Central memory CD8-positive, alpha-beta T cell (primary cell): ENCODE data around the gene WDR43.

Source experiments
- ATAC-seq: fragments of 150-1000 bp; cut with Tn5 transposase; replicated peaks from 2 replicates; pipeline ENCODE4 v1.10.0; 2022; ENCODE audit warnings: mild to moderate bottlenecking, moderate FRiP score, moderate number of reproducible peaks; ENCODE audit not compliant: poor library complexity, severe bottlenecking; ENCODE audit errors: extremely low read depth
- DNase-seq, 2 donors: peaks; one replicate each; pipeline ENCODE4 v3.0.0; 2021; ENCODE audit warnings: low spot score in 2 of 2
- H3K27ac Mint-ChIP-seq: one replicate; pipeline ENCODE4 v1.8.0; 2022; ENCODE audit warnings: low read depth, mild to moderate bottlenecking, moderate library complexity, mixed read lengths
- H3K27me3 Mint-ChIP-seq: one replicate; pipeline ENCODE4 v1.8.0; 2022; ENCODE audit warnings: mixed read lengths
- H3K36me3 Mint-ChIP-seq: one replicate; pipeline ENCODE4 v1.8.0; 2022; ENCODE audit warnings: mild to moderate bottlenecking, moderate library complexity, mixed read lengths; ENCODE audit not compliant: insufficient read depth
- H3K4me1 Mint-ChIP-seq: one replicate; pipeline ENCODE4 v1.8.0; 2022; ENCODE audit warnings: mixed read lengths
- H3K4me3 Mint-ChIP-seq: one replicate; pipeline ENCODE4 v1.8.0; 2022; ENCODE audit warnings: mild to moderate bottlenecking, moderate library complexity, mixed read lengths
- H3K9me3 Mint-ChIP-seq: one replicate; pipeline ENCODE4 v1.8.0; 2022; ENCODE audit warnings: mixed read lengths

The WDR43 gene

DNA sequence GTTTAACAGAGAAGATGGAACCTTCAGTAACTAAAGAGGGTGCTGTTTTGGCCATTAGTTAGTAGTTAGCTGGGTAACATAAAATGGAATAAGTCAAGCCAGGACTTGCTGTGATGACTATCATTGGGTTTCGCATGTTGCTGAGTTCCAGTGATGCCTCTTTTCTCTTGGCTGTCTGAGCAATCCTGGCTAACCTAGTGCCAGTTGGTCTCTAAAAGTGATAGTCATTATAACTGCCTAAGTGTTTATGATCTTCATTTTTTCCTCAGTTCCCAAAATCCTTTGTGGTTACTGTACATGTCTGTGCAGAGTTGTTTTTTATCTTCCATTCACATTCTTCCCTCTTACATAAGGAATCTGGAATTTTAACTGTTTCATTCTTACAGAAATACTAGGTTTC is 33.4 kb downstream of the WDR43 start:
- DNase-seq, result no peak
- H3K4me3 Mint-ChIP-seq, result no peak overlapping the region
- H3K9me3 Mint-ChIP-seq, result no peaks in the 10 kb centered on the region
- H3K27me3 Mint-ChIP-seq, result no peaks in the 10 kb centered on the region
- peaks cover 13% of the 10 kb centered on the region for H3K4me1 Mint-ChIP-seq
- H3K36me3 Mint-ChIP-seq, result peaks cover 79% of the 10 kb centered on the region
- ATAC-seq, result no peak
- H3K27ac Mint-ChIP-seq, result no peak overlapping the region

DNA sequence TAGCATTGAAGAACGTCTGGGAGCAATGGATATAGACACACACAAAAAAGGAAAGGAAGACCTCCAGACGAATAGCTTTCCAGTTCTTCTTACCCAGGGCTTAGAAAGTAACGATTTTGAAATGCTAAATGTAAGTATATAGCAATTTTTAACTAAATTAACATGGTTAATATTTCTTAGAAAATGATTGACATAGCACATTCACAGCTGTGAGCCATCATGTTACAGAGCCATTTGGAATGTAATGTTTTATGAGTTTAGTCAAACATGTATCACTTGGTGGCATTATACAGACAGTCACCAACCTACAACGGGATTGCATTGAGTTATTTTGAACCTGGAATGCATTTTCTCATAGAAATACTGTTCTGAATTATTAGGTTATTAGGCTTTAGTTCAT is 35.1 kb downstream of the WDR43 start:
- no peak for ATAC-seq
- H3K27ac Mint-ChIP-seq, result no peak overlapping the region
- peaks cover 71% of the 10 kb centered on the region for H3K36me3 Mint-ChIP-seq

DNA sequence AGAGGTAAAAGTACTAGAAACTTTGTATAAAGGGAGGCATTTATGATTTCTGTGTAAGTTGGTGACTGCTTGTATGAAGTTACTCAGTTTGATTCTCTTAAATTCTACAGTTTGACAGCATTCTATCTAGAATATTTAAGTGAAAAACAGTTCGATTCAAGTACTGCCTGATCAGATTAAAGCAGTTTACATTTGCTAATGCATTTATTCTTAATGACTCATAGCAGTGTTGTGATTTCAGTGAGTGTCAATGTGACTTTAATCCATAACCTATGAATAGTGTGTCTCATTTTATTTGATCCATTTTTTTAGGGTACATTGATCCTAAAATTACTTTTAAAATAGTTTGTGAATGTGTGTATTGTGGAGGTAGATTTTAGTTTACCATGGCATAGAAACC is 35.7 kb downstream of the WDR43 start:
- Mint-ChIP-seq H3K36me3 (peaks cover 71% of the 10 kb centered on the region), H3K4me3 (no peak overlapping the region), H3K9me3 (no peaks in the 10 kb centered on the region), H3K27me3 (no peaks in the 10 kb centered on the region), H3K27ac (no peak overlapping the region), H3K4me1 (peaks cover 5% of the 10 kb centered on the region)
- ATAC-seq, result no peak
- DNase-seq, result no peak

More for the DNA sequence above, 35.1 kb downstream of the WDR43 start:
- H3K9me3 Mint-ChIP-seq, result no peaks in the 10 kb centered on the region
- DNase-seq, result no peak
- H3K27me3 Mint-ChIP-seq, result no peaks in the 10 kb centered on the region
- H3K4me3 Mint-ChIP-seq, result no peak overlapping the region
- peaks cover 5% of the 10 kb centered on the region for H3K4me1 Mint-ChIP-seq

DNA sequence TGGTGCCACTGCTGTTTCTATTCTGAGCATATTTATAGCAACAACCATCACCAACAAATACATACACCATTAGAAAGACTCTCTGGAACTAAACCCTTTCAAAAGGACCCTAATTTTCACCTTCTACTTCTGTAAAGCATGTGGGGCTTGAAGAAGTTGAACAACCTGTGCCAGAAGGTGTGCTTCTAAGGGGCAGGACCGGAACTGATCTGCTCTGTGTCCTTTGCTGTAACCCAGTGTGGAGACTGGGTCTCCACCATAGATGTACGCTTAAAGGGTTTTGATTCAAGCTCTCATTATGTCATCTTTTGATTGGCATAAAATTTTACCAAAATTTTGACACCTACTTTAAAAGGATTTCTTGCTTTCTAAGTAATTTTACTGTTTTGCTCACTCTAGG is 40.3 kb downstream of the WDR43 start:
- no peak overlapping the region for H3K4me3 Mint-ChIP-seq
- H3K27me3 Mint-ChIP-seq, result no peaks in the 10 kb centered on the region
- peaks cover 55% of the 10 kb centered on the region for H3K36me3 Mint-ChIP-seq
- H3K4me1 Mint-ChIP-seq, result no peaks in the 10 kb centered on the region
- H3K9me3 Mint-ChIP-seq, result no peaks in the 10 kb centered on the region
- H3K27ac Mint-ChIP-seq, result no peak overlapping the region
- DNase-seq (no peak), ATAC-seq (no peak)

DNA sequence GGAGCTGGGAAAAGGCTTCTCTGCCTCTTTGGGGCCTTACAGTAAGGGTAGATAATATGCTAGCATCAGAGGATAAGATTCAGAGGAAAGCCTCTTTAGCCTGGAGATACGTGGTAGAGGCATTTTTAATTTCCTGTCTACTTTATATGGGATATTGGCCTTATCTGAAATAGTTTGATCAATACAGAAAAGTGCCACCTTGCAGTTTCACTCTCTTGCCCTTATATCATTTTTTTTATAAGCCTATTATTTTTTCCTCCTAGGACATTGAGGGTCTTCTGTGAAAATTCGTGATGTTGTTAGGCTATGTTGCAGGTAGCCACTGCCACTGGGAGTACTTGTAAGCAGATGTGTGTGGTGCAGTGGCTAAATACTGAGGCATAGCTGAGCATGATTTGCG is 46.5 kb downstream of the WDR43 start:
- peaks cover 60% of the 10 kb centered on the region for H3K36me3 Mint-ChIP-seq

DNA sequence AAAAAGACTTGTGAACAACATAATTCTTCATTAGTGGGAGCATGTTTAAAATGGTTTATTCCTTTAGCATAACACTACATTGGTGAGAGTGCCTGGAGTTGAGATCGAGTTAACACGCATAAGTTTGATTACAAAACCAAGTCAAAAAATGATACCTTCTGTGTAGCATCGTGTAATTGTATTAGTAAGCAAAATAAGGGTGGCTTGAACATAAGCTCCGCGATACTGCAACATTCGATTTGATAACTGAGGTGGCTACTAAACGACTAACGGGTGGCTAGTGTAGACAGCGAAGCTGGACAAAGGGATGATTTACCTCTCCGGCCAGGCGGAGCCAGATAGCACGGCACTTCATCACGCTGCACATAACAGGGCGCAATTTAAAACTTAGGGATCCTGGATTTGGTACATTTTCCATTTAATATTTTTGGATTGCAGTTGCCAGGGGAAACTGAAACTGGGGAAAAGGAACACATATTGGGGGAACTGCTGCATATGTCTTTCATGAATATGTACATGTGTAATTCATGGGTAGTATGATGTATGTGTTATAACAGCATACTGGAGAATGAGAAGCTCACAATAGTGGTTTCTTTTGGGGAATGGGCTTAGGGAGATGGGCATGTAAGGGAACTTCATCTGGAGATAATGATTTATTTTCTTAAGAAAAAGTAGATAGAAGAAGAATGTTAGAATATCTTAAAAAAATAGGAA is 50.2 kb downstream of the WDR43 start:
- Mint-ChIP-seq H3K4me1 (no peaks in the 10 kb centered on the region), H3K36me3 (peaks cover 52% of the 10 kb centered on the region), H3K27me3 (no peaks in the 10 kb centered on the region), H3K27ac (peak overlapping the region; percentile 26), H3K9me3 (no peaks in the 10 kb centered on the region), H3K4me3 (no peak overlapping the region)
- no peak for ATAC-seq
- no peak for DNase-seq

More for the DNA sequence above, 46.5 kb downstream of the WDR43 start:
- no peak for ATAC-seq
- no peak for DNase-seq
- Mint-ChIP-seq H3K4me3 (no peak overlapping the region), H3K27me3 (no peaks in the 10 kb centered on the region), H3K27ac (no peak overlapping the region), H3K4me1 (no peaks in the 10 kb centered on the region), H3K9me3 (no peaks in the 10 kb centered on the region)

DNA sequence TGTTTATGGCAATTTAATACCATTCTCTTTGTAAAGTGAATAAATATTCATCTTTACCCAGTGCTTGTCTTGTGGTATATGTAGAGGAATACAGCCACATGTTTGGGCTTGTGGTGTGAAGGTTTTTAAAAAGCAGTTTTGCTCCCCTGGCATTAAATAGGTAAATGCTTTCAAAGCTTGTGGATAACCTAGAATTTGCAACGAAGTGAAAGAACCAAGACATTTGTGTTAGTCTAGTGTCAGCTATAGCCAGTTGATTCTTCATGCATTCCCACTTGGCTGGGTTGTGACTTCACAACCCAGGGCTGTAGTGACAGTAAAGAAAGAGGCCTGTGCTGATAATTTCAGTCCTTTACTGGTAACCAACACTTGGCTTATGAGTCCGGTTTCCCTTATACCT is 53.7 kb downstream of the WDR43 start:
- no peaks in the 10 kb centered on the region for H3K4me1 Mint-ChIP-seq
- H3K27me3 Mint-ChIP-seq, result no peaks in the 10 kb centered on the region
- ATAC-seq (no peak), DNase-seq (no peak)
- H3K36me3 Mint-ChIP-seq, result peaks cover 31% of the 10 kb centered on the region
- no peak overlapping the region for H3K27ac Mint-ChIP-seq
- H3K4me3 Mint-ChIP-seq, result no peak overlapping the region
- H3K9me3 Mint-ChIP-seq, result no peaks in the 10 kb centered on the region

DNA sequence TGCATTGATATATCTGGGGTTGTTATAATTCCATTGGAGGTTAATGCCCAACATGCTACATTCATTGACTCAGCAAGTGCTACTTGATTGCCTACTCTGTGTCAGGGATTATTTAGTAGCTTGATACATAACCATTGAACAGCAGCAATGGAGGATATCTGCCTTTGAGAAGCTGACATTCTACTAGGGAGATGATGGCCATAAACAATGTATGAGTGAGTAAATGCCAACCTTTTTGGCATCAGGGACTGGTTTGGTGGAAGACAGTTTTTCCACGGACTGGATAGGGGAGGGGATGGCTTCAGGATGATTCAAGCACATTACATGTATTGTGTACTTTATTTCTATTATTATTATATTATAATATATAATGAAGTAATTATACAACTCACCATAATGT is 54.7 kb downstream of the WDR43 start:
- DNase-seq, result no peak
- ATAC-seq, result no peak
- Mint-ChIP-seq H3K9me3 (no peaks in the 10 kb centered on the region), H3K4me1 (no peaks in the 10 kb centered on the region), H3K27ac (no peak overlapping the region), H3K27me3 (no peaks in the 10 kb centered on the region), H3K4me3 (no peak overlapping the region), H3K36me3 (peaks cover 23% of the 10 kb centered on the region)

DNA sequence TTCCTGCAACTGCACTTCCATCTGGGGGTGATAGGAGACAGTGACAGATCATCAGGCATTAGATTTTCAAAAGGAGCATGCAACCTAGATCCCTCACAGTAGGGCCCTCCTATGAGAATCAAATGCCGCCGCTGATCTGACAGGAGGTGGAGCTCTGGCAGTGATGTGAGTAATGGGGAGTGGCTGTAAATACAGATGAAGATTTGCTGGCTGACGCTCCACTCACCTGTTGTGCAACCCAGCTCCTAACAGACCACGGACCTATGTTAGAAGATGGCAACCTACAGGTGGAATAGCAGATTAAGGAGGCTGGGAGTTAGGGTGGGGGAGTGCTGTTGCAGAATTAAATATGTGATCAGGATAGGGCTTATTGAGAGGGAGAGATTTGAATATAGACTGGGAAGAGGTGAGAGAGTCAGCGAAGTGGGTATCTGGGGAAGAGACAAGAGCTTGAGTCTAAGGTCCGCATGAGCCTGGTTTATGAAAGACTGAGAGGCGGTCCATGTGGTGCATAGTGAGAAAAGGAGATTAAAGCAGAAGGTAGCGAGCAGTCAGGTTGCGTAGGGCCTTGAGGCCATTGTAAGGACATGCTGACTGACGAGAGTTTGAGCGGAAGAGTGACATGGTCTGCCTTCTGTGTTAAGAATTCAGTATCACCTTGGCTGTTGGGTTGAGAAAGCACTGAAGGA is 55.3 kb downstream of the WDR43 start:
- DNase-seq (no peak), ATAC-seq (no peak)
- Mint-ChIP-seq H3K4me3 (no peak overlapping the region), H3K9me3 (no peaks in the 10 kb centered on the region), H3K27ac (no peak overlapping the region), H3K36me3 (peaks cover 19% of the 10 kb centered on the region), H3K4me1 (no peaks in the 10 kb centered on the region), H3K27me3 (no peaks in the 10 kb centered on the region)

DNA sequence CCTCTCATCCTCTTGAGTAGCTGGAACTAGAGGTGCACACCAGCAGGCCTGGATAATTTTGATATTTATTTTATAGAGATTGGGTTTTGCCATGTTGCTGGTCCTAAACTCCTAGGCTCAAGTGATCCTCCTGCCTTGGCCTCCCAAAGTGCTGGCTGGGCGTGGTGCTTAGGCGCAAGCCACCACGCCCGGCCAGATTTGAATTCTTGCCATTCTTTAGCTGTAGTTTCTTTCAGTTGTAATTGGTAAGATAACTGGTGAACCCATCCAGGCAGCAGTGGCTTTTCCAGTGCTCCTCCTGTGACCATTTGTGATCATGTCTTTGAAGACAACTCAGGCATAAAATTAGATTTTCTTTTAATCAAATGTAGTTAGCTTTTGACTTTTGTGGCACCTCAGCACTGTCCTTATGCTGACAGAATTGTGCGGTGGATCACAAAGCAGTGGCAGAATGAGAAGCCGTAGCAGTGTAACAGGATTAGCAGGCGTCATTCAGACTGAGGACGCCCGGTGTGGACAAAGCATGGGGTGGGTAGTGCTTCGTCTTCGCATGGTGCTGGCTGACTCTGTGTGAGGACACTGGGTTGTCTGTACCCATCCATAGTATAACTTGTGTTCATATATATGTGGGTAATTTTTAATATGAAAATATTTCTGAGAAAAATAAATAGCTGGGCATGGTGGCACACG is 56.6 kb downstream of the WDR43 start:
- Mint-ChIP-seq H3K4me1 (no peaks in the 10 kb centered on the region), H3K27ac (no peak overlapping the region), H3K36me3 (peaks cover 13% of the 10 kb centered on the region), H3K9me3 (no peaks in the 10 kb centered on the region), H3K27me3 (no peaks in the 10 kb centered on the region), H3K4me3 (no peak overlapping the region)
- no peak for ATAC-seq
- no peak for DNase-seq

DNA sequence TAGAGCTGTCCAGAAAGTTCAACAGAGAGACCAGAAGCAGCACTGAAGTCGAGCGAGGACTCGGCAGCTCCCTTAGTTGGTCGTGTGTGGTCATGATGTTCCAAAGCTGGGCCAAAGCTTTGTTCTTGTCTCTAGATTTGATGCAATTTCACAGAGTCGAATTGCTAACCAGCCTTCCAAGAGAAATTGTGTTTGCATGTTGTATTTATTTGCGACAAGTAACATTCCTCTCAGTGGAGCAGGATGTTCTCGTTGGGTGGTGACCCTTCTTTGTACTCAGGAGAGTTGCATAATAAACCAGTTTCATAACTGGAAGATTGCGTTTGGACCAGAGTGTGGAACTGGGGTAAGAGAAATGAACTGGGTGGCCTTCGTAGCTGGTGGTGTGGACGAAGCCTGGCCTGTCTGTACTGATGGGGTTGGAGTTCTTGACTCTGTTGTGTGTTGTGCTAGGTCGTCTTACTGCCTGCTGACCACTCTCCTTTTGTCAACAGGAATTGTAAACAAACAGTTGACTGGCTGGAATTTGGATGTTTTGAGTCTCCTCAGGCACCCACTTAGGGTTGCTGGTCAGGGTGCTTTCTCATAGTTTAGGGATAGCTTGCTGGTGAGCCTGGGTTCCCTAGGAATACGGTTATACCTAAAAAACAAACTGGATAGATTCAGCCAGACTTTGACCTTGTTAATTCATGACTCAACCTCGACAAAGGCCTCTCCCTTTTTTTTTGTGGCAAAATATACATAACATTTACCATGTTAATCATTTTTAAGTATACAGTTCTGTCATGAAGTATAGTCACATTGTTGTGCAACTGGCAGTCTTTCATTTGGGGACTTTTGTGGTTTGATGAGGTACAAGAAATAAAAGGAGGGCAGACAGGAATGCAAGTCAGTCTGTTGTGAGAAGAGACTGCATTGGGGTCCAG is 57.7 kb downstream of the WDR43 start:
- Mint-ChIP-seq H3K4me1 (no peaks in the 10 kb centered on the region), H3K9me3 (no peaks in the 10 kb centered on the region), H3K27ac (no peak overlapping the region), H3K36me3 (peaks cover 8% of the 10 kb centered on the region), H3K4me3 (no peak overlapping the region), H3K27me3 (no peaks in the 10 kb centered on the region)
- ATAC-seq (no peak), DNase-seq (no peak)

DNA sequence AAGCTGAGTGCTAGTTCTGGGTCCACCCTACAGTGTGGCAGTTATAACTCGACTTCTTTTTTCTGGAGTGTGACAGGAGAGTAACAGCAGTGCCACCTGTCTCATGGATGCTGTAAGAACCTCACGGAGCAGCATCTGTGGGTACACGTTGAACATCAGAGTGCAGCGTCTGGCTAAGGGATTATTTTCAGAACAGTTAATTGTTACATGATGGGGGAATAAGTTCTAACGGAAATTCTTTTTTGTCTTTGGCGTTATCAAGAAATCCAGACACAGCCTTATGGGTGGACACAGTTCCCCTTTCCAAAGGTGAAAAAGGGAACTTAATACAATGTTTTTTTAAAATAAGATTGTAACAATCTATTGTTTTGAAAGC is 58.4 kb downstream of the WDR43 start:
- no peaks in the 10 kb centered on the region for H3K9me3 Mint-ChIP-seq
- H3K4me1 Mint-ChIP-seq, result no peaks in the 10 kb centered on the region
- peaks cover 7% of the 10 kb centered on the region for H3K36me3 Mint-ChIP-seq
- no peak for DNase-seq
- no peak overlapping the region for H3K4me3 Mint-ChIP-seq
- no peaks in the 10 kb centered on the region for H3K27me3 Mint-ChIP-seq
- no peak overlapping the region for H3K27ac Mint-ChIP-seq
- ATAC-seq, result no peak
